HG02981 (cell line): ENCODE measurements around the gene ERCC6L.

ENCODE experiments used
- ATAC-seq: cut with Tn5 transposase; IDR thresholded peaks from one replicate; pipeline ENCODE4 v1.9.1; 2021; ENCODE audit warnings: mild to moderate bottlenecking, moderate library complexity; ENCODE audit not compliant: unreplicated experiment

ERCC6L gene

GRCh38 chrX:72169008-72169728 is 69.7 kb downstream of the ERCC6L start:
- no peak for ATAC-seq

- ATAC-seq, result no peak
These were observed 73.3 kb downstream of the ERCC6L start for GRCh38 chrX:72165551-72165950.

- ATAC-seq, result no peak
These were observed 79.1 kb downstream of the ERCC6L start for GRCh38 chrX:72159769-72160168.

- no peak for ATAC-seq
These were observed 80.1 kb downstream of the ERCC6L start for GRCh38 chrX:72158773-72159172.
